Measurements from ENCODE around the gene UBE2O.
"Not testable (repeated sequence)": the region's sequence is repeated elsewhere in the genome, so short reads cannot be mapped to it uniquely, and the experiment has no call there.

Gene UBE2O

DNA sequence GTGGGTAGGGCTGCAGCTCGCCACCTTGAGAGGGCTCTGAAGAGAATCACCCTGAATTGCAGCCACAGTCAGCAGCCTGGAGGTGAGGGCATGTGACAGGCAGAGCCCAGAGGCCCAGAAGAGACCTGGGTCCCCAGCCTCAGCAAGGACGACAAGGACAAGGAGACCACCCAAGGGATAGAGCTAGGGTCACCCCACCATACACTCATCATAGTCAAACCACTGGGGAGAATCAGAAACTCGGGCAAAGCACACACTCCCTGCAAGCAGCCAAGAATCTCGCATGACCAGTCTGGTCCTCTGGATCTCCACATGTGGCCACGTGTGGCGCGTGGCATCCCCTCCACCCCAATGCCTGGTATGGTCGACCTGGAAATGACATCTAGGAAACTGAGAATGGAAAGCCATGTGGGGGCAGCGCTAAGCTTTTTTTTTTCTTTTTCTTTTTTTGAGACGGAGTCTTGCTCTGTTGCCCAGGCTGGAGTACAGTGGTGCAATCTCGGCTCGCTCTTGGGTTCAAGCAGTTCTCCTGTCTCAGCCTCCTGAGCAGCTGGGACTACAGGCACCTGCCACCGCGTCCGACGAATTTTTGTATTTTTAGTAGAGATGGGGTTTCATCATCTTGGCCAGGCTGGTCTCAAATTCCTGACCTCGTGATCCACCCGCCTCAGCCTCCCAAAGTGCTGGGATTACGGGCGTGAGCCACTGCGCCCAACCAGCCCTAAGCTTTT, 73.1 kb downstream of the UBE2O start:
- DNase-seq (ENCODE audit: extremely low read depth in 1 of 2, low read depth in 1 of 2), result no peak

DNA sequence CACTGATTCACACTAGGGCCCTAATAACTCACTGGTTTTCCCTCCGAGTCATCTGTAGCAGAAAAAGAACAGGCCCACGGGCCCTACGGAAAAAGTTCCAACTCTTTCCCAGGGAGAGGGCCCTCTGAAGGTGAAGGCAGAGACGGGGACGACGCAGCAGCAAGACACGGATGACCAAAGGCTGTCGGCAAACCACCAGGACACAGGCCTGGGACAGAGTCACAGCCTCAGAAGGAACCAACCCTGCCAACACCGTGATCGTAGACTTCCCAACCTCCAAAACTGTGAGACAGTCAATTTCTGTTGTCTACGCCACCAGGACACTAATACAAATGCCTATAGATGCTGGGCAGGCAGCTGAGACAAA, 73.7 kb downstream of the UBE2O start:
- no peak for DNase-seq (ENCODE audit: extremely low read depth in 1 of 2, low read depth in 1 of 2)

DNA sequence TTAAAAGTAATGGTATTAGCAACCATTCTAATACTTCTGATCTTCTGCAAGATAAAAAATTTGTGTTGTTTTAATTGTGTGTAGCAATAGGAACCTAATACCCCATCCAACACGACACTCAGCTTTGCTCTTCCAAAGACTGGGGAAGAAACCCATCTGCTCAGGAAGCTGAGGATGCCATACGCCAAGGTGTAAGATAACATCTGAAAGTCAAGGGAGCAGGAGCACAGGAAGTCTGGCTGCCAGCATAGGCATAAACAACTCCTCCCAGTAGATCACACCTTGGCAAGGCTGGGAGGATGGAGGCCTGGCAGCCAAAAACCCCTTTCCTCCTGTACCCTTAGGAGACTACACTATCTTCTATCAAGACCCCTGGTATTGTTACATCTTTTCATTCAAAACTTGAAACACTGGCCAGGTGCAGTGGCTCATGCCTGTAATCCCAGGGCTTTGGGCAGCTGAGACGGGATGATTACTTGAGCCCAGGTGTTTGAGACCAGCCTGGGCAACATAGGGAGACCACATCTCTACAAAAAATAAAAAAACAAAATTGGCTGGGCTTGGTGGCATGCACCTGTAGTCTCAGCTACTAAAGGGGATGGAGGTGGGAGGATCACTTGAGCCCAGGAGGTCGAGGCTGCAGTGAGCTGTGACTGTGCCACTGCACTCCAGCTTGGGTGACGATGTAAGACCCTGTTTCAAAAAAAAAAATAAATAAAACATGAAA, 74.2 kb downstream of the UBE2O start:
- no peak for DNase-seq (ENCODE audit: extremely low read depth in 1 of 2, low read depth in 1 of 2)

DNA sequence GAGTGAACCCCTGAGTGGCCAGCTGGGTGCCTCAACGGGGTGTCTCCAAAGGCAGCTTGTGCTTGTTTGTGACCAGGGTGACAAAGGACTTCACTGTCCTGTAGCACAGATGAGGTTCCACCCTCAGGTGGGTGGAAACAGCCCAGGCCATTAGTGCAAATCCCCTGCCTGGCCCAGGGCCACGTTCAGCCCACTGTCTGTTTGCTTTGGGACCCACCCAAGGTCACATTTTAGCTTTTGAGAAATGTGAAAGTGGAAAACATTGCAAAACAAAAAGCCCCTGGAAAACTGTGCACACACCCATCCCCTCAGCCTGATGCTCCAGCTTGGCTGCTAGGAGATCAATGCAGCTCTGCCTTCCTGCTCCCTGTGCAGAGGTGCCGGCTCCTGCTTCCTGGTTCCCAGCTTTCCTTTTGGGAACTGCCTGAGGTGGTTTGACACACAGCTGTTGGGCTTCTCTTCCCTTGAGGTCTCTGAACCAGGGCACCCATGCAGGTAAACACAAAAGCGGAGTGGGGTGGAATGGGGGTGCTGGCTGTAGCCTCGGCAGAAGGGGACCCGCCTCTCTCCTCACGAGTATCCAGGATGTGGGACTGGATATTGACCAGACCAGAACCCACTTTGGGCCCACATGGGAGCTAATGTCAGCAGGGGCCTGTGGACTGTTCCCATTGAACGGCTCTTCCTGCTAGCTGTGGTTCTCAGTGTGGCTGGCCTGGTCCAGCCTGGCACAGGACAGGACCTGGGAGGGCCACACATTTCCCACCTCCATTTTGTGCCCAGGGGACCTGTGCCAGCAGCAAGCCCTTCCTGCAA, 76.4 kb downstream of the UBE2O start:
- no peak for DNase-seq (ENCODE audit: extremely low read depth in 1 of 2, low read depth in 1 of 2)

DNA sequence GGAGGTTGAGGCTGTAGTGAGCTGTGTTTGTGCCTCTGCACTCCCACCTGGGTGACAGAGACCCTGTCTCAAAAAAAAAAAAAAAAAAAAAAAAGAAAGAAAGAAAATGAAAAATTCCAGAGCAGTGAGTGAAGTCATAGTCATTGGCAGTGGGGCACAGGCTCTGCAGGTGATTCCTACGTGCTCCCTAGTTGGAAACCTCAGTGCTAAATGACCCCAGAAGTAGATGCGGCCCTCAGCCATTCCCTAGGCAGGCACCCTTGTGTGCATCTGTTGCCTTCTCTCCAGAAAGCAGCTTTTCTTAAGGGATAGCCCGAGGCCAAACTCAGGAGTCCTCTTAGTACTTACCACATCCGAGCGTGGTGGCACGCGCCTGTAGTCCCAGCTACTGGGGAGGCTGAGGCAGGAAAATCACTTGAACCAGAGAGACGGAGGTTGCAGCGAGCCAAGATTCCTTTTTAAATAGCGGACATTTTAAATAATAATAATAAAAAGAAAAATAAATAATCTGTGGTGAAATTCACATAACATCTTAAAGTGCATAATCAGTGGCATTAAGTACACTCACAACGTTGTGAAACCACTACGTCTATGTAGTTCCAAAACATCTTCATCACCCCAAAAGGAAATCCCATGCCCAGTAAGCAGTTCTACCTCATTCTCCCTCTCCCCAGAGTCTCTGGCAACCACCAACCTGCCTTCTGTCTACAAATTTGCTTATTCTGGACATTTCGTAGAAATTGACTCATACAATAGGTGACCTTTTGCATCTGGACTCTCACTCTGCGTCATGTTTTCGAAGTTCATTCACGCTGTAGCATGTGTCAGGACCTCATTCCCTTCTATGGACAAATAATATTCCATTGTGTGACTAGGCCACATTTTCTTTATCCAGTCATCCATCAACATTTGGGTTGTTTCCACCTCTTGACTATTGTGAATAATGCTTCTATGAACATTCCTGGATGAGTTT, 81.0 kb downstream of the UBE2O start:
- no peak for DNase-seq (ENCODE audit: extremely low read depth in 1 of 2, low read depth in 1 of 2)

DNA sequence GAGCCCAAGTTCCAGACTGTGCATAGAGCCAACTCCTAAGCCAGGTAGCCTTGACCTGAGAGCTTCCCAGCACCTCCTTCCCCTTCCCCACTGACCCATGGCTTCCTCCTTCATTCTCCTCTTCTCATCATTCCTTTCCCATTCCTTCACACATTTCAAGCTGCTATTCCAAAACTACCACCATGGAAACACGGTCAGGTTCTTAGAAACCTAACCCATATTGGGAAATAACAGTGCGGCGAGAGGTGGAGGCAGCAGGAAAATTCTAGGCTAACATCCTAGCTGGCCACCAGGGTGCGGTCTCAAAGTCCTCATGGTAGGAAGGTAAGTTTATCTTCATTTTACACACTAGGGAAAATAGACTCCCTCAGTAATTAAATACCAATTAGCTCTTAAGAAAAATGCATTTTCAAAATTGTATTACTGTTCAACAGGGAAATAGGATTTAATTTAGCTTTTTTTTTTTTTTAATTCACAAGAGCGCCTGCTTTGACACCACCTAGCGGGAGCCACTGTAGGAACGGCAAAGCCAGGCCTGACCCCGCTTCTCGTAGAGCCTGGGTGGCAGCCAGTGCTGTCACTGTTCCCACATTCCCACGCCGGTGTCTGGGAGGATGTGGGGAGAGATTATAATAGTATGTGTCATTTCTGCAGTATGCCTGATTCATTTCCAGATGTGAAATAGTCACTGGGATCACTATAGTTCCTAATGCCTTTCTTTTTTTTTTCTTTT, 82.5 kb downstream of the UBE2O start:
- no peak for DNase-seq (ENCODE audit: extremely low read depth in 1 of 2, low read depth in 1 of 2)

- DNase-seq (ENCODE audit: extremely low read depth in 1 of 2, low read depth in 1 of 2), result no peak
These were observed 83.1 kb downstream of the UBE2O start for GRCh38 chr17:76369804-76370203.

DNA sequence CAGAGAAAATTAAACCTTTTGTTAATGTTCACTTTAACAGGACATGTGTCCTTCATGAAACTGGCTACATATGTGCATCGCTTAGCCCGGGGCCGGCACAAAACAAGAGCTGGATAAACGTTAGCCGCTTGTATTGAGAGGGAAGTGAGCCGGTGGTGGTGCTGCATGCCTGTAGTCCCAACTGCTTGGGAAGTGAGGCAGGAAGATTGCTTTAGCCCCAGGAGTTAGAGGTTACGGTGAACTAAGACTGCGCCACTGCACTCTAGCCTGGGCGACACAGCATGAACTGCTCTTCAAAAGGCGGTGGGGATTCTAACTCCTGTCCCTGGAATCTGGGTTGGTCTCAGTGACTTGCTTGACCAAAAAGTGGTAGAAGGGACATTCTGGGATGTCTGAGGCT, 83.6 kb downstream of the UBE2O start:
- DNase-seq (ENCODE audit: extremely low read depth in 1 of 2, low read depth in 1 of 2), result no peak

GRCh38 chr17:76368545-76368944, 84.4 kb downstream of the UBE2O start:
- no peak for DNase-seq (ENCODE audit: extremely low read depth in 1 of 2, low read depth in 1 of 2)

- no peak for DNase-seq (ENCODE audit: extremely low read depth in 1 of 2, low read depth in 1 of 2)
These were observed 85.3 kb downstream of the UBE2O start for GRCh38 chr17:76367642-76368041.

- no peak for DNase-seq (ENCODE audit: extremely low read depth in 1 of 2, low read depth in 1 of 2)
These were observed 86.7 kb downstream of the UBE2O start for GRCh38 chr17:76366247-76366646.

GRCh38 chr17:76365256-76365903, 87.6 kb downstream of the UBE2O start:
- DNase-seq (ENCODE audit: extremely low read depth in 1 of 2, low read depth in 1 of 2), result no peak

- no peak for DNase-seq (ENCODE audit: extremely low read depth in 1 of 2, low read depth in 1 of 2)
These were observed 89.7 kb downstream of the UBE2O start for GRCh38 chr17:76363107-76363842.

DNA sequence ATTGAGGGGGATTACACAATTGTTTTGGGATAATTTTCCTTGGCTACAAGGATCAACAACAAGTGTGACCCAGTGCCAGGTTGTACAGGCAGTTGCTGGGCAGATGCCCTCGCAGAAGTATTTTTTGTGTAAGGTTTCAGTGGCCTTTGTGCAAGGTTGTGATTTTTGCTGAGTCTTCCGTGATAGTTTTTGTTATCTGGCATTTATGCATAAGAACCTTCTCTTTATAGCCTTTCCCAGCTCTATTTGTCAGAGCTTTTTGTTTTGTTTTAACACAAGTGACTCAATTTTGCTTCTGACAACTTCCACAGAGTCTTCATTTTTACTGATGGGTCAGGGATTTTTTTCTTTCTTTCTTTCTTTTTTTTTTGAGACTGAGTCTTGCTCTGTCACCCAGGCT, 92.5 kb downstream of the UBE2O start:
- no peak for DNase-seq (ENCODE audit: extremely low read depth in 1 of 2, low read depth in 1 of 2)

DNA sequence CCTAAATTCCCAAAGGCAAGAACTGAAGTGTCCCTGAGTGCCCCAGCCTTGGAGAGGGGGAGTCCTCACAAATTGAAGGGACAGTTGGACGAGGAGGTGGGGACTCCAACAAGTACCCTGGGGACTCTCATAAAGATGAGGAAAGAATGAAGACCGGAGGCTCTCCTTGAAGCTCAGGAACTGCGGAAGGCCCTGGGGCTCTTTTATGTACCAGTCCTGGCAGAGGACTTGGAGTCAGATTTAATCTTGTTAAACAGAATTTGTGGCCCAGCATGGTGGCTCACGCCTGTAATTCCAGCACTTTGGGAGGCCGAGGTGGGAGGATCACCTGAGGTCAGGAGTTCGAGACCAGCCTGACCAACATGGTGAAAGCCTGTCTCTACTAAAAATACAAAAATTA, 93.2 kb downstream of the UBE2O start:
- not testable (repeated sequence) for DNase-seq (ENCODE audit: extremely low read depth in 1 of 2, low read depth in 1 of 2)

DNA sequence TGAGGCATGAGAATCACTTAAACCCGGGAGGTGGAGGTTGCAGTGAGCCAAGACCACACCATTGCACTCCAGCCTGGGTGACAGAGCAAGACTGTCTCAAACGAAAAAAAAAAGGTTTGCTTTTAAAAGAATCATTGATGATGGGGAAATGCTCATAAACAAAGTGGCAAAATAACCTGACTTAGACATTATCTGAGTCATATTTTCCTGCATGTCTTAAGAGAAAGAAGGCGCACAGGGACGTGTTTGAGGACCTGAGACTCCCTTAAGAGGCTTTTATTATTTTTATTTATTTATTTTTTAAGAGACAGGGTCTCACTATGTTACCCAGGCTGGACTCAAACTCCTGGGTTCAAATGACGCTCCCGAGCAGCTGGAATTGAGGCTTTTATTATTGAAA, 93.6 kb downstream of the UBE2O start:
- no peak for DNase-seq (ENCODE audit: extremely low read depth in 1 of 2, low read depth in 1 of 2)

- DNase-seq (ENCODE audit: extremely low read depth in 1 of 2, low read depth in 1 of 2), result no peak
These were observed 95.3 kb downstream of the UBE2O start for GRCh38 chr17:76357597-76358158.

DNA sequence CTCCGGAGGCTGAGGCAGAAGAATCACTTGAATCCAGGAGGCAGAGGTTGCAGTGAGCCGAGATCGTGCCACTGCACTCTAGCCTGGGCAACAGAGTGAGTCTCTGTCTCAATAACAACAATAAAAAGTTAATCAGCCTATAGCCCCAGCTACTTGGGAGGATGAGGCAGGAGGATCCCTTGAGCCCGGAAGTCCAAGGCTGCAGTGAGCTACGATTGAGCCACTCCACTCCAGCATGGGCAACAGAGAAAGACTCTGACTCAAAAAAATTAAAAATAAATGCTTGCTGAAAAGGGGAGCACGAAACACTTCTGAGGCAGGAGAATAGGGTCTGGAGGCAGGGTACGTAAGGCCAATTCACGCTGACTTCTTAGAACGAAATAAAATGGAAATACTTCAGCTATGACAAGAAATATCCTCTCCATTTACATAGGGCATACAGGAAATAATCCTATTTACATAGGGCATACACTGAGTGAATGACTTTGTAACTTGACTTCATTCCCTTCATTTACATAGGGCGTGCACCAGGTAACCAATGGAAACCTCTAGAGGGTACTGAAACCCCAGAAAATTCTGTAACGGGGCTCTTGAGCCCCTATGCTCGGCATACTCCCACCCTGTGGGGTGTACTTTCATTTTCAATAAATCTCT, 96.0 kb downstream of the UBE2O start:
- no peak for DNase-seq (ENCODE audit: extremely low read depth in 1 of 2, low read depth in 1 of 2)
